ENCODE measurements around the gene S100A1. TPM values are rescaled to one million over a fixed set of nuclear protein-coding genes. Genes with fewer than 3 reads are reported as not detected.
A peak's percentile ranks its signal among the peaks of the same experiment; 100 is the strongest.

S100A1 gene
- total and polyA plus RNA-seq, 10 of the 15 experiments (the other 5 are each of a cell fraction or from before 2014, with no cell fraction given), result 0.13 to 0.29 TPM; not detected in 8

DNA sequence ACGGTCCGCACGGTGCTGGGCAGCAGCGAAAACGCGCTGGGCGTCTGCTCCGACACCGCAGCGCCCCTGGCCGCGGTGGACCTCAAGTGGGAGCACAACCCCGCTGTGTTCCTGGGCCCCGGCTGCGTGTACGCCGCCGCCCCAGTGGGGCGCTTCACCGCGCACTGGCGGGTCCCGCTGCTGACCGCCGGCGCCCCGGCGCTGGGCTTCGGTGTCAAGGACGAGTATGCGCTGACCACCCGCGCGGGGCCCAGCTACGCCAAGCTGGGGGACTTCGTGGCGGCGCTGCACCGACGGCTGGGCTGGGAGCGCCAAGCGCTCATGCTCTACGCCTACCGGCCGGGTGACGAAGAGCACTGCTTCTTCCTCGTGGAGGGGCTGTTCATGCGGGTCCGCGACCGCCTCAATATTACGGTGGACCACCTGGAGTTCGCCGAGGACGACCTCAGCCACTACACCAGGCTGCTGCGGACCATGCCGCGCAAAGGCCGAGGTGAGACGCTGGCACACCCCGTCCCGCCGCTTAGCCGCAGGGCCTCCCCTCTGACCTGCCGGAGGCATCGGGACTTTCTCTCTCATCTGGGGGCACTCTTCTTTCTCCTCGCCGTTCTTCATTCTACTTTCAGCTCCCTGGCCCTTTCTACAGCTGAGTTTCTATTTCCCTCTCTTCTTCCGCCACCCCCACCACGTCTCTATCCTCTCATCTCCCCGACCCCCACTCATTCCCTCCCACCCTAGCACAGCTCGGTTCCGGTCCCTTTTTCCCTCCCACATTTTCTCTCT, 51.3 kb downstream of the S100A1 start (continued):
- TF ChIP-seq, protein P1, sequence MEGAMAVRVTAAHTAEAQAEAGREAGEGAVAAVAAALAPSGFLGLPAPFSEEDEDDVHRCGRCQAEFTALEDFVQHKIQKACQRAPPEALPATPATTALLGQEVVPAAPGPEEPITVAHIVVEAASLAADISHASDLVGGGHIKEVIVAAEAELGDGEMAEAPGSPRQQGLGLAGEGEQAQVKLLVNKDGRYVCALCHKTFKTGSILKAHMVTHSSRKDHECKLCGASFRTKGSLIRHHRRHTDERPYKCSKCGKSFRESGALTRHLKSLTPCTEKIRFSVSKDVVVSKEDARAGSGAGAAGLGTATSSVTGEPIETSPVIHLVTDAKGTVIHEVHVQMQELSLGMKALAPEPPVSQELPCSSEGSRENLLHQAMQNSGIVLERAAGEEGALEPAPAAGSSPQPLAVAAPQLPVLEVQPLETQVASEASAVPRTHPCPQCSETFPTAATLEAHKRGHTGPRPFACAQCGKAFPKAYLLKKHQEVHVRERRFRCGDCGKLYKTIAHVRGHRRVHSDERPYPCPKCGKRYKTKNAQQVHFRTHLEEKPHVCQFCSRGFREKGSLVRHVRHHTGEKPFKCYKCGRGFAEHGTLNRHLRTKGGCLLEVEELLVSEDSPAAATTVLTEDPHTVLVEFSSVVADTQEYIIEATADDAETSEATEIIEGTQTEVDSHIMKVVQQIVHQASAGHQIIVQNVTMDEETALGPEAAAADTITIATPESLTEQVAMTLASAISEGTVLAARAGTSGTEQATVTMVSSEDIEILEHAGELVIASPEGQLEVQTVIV (IDR thresholded peaks at IDR 0.05; ENCODE audit: borderline replicate concordance, partially characterized antibody), result no peak
- TF ChIP-seq NR2F1 (conservative IDR thresholded peaks at IDR 0.05) (no peak), YBX1 (IDR thresholded peaks at IDR 0.05) (no peak), CHD1 (IDR thresholded peaks at IDR 0.05; ENCODE audit: low read depth, low read length) (no peak), ETV6 (conservative IDR thresholded peaks at IDR 0.05 in 1 of 2, IDR thresholded peaks at IDR 0.05 in 1 of 2; ENCODE audit: borderline replicate concordance in 1 of 2, low read depth in 1 of 2) (no peak), SUPT20H (IDR thresholded peaks at IDR 0.05; ENCODE audit: borderline replicate concordance, control insufficient read depth, low read depth, low read length) (no peak), TBL1XR1 (IDR thresholded peaks at IDR 0.05; ENCODE audit: low read depth, low read length) (no peak), RUNX3 (IDR thresholded peaks at IDR 0.05; ENCODE audit: low read length) (no peak), BACH1 (IDR thresholded peaks at IDR 0.05; ENCODE audit: borderline replicate concordance) (no peak), KDM1A (IDR thresholded peaks at IDR 0.05; ENCODE audit: borderline replicate concordance) (no peak), CHD2 (IDR thresholded peaks at IDR 0.05; ENCODE audit: borderline replicate concordance, low read depth, low read length) (no peak), MTA2 (IDR thresholded peaks at IDR 0.05; ENCODE audit: low read depth) (peak; percentile 20; the same call in 1 of the 2 replicates), PAX5 (IDR thresholded peaks at IDR 0.05; ENCODE audit: borderline replicate concordance, low read depth, low read length) (no peak), CEBPB (IDR thresholded peaks at IDR 0.05; ENCODE audit: borderline replicate concordance in 1 of 2, low read depth in 2 of 2, low read length in 2 of 2) (no peak), TCF3 (IDR thresholded peaks at IDR 0.05; ENCODE audit: borderline replicate concordance, insufficient read depth, low read depth, low read length) (no peak)
- TF ChIP-seq, protein P2, sequence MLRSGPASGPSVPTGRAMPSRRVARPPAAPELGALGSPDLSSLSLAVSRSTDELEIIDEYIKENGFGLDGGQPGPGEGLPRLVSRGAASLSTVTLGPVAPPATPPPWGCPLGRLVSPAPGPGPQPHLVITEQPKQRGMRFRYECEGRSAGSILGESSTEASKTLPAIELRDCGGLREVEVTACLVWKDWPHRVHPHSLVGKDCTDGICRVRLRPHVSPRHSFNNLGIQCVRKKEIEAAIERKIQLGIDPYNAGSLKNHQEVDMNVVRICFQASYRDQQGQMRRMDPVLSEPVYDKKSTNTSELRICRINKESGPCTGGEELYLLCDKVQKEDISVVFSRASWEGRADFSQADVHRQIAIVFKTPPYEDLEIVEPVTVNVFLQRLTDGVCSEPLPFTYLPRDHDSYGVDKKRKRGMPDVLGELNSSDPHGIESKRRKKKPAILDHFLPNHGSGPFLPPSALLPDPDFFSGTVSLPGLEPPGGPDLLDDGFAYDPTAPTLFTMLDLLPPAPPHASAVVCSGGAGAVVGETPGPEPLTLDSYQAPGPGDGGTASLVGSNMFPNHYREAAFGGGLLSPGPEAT (IDR thresholded peaks at IDR 0.05; ENCODE audit: low read depth), result no peak
- TF ChIP-seq, protein P3, sequence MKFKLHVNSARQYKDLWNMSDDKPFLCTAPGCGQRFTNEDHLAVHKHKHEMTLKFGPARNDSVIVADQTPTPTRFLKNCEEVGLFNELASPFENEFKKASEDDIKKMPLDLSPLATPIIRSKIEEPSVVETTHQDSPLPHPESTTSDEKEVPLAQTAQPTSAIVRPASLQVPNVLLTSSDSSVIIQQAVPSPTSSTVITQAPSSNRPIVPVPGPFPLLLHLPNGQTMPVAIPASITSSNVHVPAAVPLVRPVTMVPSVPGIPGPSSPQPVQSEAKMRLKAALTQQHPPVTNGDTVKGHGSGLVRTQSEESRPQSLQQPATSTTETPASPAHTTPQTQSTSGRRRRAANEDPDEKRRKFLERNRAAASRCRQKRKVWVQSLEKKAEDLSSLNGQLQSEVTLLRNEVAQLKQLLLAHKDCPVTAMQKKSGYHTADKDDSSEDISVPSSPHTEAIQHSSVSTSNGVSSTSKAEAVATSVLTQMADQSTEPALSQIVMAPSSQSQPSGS (IDR thresholded peaks at IDR 0.05; ENCODE audit: low read length), result no peak
- TF ChIP-seq, protein P4, sequence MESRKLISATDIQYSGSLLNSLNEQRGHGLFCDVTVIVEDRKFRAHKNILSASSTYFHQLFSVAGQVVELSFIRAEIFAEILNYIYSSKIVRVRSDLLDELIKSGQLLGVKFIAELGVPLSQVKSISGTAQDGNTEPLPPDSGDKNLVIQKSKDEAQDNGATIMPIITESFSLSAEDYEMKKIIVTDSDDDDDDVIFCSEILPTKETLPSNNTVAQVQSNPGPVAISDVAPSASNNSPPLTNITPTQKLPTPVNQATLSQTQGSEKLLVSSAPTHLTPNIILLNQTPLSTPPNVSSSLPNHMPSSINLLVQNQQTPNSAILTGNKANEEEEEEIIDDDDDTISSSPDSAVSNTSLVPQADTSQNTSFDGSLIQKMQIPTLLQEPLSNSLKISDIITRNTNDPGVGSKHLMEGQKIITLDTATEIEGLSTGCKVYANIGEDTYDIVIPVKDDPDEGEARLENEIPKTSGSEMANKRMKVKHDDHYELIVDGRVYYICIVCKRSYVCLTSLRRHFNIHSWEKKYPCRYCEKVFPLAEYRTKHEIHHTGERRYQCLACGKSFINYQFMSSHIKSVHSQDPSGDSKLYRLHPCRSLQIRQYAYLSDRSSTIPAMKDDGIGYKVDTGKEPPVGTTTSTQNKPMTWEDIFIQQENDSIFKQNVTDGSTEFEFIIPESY (IDR thresholded peaks at IDR 0.05), result no peak
- TF ChIP-seq, protein P5, sequence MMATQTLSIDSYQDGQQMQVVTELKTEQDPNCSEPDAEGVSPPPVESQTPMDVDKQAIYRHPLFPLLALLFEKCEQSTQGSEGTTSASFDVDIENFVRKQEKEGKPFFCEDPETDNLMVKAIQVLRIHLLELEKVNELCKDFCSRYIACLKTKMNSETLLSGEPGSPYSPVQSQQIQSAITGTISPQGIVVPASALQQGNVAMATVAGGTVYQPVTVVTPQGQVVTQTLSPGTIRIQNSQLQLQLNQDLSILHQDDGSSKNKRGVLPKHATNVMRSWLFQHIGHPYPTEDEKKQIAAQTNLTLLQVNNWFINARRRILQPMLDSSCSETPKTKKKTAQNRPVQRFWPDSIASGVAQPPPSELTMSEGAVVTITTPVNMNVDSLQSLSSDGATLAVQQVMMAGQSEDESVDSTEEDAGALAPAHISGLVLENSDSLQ (IDR thresholded peaks at IDR 0.05), result no peak
